HG02571 (cell line): ENCODE measurements around the gene COL25A1.
"Not testable (repeated sequence)": the region's sequence is repeated elsewhere in the genome, so short reads cannot be mapped to it uniquely, and the experiment has no call there.

Experiments used
- ATAC-seq: cut with Tn5 transposase; IDR thresholded peaks from one replicate; pipeline ENCODE4 v1.9.1; 2021; ENCODE audit warnings: mild to moderate bottlenecking, moderate library complexity; ENCODE audit not compliant: unreplicated experiment

Gene COL25A1

DNA sequence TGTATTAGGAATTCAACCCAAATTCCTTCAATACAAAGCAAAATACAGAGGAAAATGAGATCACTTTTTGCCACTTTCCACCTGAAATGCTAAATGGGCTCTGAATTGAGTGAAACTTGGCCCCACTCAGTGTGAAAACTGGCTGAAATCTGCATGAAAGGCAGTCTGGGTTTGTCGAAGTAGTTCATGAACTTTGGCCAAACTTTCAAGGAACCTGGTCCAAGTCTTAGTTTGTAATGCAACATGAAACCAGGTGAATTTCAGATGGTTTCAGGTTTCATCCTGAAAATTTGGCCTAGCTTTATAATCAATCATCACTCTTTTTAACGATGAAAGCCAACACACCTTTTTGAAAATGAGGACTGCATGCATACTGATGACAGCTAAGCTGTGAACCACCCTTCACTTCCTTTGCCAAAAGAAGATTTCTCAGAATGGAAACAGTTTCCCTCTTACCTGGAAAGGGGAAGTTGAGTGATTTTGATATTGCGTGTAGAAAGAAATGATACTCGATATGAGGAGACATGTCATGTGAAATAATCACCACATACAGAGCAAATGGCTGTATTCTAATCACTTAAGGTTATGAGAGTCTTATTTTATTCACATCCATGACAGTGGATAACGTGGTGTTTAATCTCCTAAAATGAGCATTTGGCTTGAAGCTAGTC is 329.7 kb downstream of the COL25A1 start:
- ATAC-seq, result no peak

DNA sequence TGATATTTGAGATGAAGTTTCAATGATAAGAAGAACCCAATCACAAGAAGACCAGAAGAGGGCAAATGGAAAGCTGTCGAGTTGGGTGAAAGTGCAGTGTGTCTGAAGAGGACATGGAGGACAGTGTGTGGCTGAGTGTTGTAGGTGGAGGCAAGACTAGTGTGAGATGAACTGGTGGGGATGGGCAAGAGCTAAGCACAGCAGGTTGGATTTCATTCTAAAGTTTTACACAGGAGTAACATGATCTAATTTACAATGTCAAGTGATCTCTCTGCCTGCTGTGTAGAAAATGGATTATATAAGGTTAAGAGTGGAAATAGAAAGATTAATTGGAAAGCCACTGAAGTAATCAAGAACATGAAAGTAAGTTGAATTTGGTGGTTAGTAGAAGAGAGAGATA is 331.0 kb downstream of the COL25A1 start:
- no peak for ATAC-seq

- ATAC-seq, result no peak
Observed at GRCh38 chr4:108965472-108966076, 336.9 kb downstream of the COL25A1 start.

DNA sequence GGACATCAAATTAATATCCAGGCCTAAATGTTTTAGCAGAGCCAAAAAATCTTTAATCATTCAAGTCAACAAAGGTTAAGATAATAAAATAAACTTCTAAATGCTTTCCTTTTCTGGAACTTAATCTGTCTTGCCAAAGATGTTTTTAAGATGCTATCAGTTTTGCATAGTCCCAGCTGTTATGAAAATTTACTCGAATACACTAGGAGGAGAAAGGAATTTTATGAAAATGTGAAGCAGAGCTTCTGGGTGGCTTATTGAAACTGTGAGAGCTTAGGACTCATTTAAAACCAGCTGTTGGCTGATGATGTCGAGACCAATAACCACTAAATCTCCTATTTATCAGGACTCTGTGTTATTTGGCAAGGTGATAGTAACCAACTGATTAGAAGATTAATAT is 337.4 kb downstream of the COL25A1 start:
- no peak for ATAC-seq

- ATAC-seq, result no peak
Observed at GRCh38 chr4:108963910-108964309, 338.5 kb downstream of the COL25A1 start.

DNA sequence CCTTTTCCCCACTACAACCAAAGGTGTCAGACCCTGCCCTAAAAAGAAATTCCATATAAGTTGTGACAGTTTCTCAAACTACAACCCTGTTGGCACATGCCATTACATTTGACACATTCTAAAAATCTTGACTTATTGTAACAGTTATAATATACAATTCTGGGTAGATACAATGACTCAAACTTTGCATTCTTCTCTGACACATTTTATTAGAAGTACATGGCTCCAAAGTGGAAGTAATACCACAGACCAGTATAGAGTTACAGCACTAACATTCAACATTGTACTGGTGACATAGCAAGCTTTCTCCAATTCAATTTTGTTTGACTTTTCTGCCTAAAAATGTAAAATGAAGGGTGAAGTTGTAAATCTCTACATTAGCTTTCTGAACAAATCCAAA is 343.0 kb downstream of the COL25A1 start:
- no peak for ATAC-seq

GRCh38 chr4:108954880-108955279 is 347.6 kb downstream of the COL25A1 start:
- no peak for ATAC-seq

DNA sequence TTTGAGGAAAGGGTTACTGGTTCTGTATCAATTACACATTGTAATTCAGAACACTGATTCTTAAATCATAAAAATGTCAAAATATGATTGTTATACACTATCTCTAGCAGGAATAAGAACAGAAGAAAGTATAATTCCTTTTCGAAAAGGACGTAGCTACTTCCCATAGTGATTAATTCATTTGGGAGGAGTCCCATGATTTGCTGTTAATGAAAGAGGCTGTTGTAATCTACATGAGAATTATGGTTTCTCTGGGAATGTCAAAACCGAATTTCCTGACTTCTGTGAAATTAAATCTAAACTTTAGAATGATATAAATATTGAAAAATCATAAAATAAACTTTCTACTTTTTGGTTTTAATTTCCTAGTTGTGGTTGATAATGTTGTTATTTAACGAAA is 348.5 kb downstream of the COL25A1 start:
- no peak for ATAC-seq

- no peak for ATAC-seq
Observed at GRCh38 chr4:108950158-108950915, 352.1 kb downstream of the COL25A1 start.

DNA sequence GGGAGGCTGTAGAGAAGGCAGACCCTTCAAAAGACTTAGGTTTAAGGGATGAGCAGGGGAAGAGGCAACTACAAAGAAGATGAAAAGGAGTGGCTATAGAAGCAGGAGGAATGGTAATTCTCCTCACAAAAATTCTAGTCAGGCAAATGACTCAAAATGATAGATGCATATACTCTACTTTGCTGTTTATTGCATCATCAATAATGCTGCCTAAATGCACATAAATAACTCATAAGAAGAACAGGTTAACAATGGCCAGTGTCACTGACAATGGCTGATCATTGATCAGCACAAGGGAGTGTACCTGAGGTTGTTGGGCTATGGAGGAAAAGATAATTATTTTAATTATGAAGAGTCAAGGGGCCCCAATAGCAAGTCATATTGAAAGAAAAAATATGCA is 354.9 kb downstream of the COL25A1 start:
- ATAC-seq, result no peak

GRCh38 chr4:108946237-108946636 is 356.2 kb downstream of the COL25A1 start:
- ATAC-seq, result no peak

DNA sequence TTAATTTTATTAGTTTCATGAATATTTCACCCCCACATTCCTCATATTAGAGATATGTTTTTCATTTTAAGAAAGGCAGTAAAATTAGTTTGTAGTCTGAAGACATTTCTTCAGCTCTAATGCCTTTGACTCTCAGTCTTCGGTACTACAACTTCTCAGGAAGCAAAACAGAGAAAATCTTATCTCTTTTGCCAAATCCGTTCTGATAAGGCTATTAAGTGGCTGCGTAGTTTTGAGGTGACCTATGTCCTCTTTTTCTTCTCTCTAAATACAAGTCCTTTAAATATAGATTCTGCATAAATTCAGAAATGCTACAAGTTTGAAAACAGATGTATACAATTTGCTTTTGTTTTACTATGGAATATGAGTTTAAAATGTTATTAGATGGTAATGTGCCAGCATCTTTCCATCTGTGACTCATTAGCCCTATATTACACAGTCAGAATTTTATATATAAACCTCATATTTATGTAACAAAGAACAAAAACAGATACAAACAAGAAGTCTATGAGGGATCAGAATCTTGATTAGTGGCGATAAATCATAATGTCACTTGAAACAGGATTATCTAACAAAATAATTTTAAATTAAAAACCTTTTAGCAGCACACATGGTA is 358.4 kb downstream of the COL25A1 start:
- no peak for ATAC-seq

DNA sequence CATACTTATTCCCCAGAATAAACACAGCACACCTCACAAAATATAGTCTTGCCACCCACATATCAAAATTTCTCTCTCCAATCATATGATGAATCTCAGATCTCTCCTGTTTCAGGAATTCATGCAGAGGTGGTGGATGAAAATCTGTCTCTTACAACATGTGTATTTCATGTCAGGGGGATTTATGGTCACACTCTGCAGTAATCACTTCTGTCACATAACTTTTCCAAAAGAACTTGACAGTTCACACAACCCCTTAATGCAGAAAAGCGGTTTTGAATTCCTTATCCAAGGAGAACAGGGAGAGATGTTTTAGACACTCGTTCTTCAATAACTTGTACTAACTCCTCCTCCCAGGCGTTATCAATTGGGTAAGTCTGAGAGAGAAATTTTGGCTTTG is 359.1 kb downstream of the COL25A1 start:
- ATAC-seq, result no peak

DNA sequence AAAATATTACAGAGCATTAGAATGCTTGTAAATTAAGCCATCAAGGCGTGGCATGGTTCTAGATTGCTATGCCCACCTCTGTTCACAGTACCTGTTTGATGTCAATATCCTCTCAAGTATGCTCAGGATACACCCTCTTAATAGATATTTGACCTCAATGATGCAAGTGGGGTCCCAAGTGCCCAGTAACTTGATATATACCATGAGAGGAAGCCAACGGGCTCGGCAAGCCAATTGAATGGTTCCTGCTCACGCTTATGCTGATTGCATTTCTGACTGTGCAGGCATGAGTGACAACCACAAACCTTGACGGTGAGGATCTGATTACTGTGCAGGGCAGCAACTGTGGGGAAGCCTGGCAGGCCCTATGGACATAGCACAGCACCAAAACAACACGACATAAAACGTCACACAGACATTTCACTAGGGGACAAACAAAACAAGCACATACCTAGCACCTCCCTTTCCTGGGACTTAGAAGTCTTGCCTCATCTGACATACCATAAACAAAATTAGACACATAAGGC is 360.5 kb downstream of the COL25A1 start:
- ATAC-seq, result no peak

- no peak for ATAC-seq
Observed at GRCh38 chr4:108940634-108941033, 361.8 kb downstream of the COL25A1 start.

DNA sequence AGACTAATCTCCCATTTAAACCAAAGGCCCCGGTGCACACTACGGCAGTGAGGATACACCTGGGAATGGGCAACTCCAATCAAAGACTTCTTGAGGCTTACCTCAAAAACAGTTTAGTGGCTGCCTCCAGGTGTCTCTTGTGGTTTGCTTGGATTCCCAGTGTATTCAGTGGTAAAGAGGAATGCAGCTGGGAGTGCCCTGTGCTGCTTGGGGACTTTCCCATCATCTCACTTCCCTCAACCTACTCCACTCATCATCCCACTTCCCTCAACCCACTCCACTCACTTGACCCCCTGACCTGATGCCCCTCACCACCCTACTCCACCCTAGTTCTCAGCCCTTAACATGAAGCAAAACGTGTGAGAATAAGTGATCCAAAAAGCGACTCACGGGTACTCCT is 362.3 kb downstream of the COL25A1 start:
- no peak for ATAC-seq

GRCh38 chr4:108937066-108937465 is 365.4 kb downstream of the COL25A1 start:
- no peak for ATAC-seq

GRCh38 chr4:108933925-108934324 is 368.5 kb downstream of the COL25A1 start:
- ATAC-seq, result not testable (repeated sequence)

- ATAC-seq, result no peak
Observed at GRCh38 chr4:108933046-108933445, 369.4 kb downstream of the COL25A1 start.

DNA sequence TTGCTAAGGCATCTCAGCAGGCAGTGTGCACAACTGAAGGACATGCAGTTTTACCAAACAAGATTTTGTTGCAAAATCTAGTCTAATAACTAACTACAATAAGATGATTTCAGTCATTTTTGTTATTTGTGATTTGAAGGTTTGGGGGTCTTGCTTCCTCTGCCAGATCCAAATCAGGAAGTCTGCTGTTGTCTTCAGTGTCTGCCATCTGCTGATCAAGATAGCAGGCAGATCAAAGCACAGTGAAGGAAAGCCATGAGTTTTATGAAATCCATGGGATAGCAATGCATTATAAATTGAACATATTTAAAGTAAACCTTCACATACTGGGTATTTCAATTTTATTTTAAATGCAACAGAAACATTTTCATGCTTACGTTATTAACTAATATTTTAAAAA is 370.5 kb downstream of the COL25A1 start:
- no peak for ATAC-seq

DNA sequence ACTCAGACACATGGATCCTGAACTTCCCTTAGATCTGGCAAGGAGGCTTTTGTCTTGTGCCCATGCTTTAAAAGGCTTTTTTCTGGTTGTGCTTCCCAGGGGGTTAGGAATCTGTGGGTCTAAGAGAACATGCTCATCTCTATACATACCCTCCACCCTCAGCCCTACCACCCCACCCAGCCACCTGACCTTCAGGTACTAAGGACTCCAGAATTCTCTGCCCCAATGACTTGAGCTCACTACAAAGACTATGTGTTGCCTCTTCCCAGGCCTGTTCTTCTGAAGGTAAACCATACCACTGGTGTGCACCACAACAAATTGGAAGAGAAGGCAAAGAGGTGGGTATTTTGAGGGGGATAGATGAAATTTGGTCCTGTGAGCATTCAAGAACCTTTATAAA is 372.3 kb downstream of the COL25A1 start:
- no peak for ATAC-seq

- no peak for ATAC-seq
Observed at GRCh38 chr4:108926781-108927180, 375.7 kb downstream of the COL25A1 start.
